Fibroblast of the aortic adventitia (primary cell): ENCODE data around the gene CALML3. TPM values are rescaled to one million over a fixed set of nuclear protein-coding genes. Genes with fewer than 3 reads are reported as not detected.
A peak's percentile ranks its signal among the peaks of the same experiment; 100 is the strongest.

Experiments
- DNase-seq: peaks from one replicate; pipeline ENCODE4 v3.0.0-alpha.2; 2010; ENCODE audit warnings: low read depth
- H3K4me3 ChIP-seq: 2 replicates; pipeline ENCODE4 v1.5.1; 2011; ENCODE audit warnings: low read depth, mild to moderate bottlenecking, control low read depth, low read length, moderate library complexity
- CTCF ChIP-seq: IDR thresholded peaks from 2 replicates; pipeline ENCODE4 v1.5.1; 2011; ENCODE audit warnings: mild to moderate bottlenecking, low read length, control low read depth, inconsistent platforms; ENCODE audit not compliant: insufficient read depth
- total RNA-seq: library from RNA; depleted of rRNA; stranded (reverse); fragments of >200 nt; gene quantifications from 2 replicates; pipeline ENCODE4 v1.2.3, GENCODE V29; 2012; ENCODE audit warnings: low replicate concordance

The CALML3 gene
- total RNA-seq, 1 donor = not detected

- DNase-seq = no peak
- H3K4me3 ChIP-seq = no peak overlapping the region
- TF ChIP-seq CTCF = no peak
Observed at GRCh38 chr10:5544216-5544805, 19.6 kb downstream of the CALML3 start.

GRCh38 chr10:5545011-5545410 is 20.2 kb downstream of the CALML3 start:
- no peak for TF ChIP-seq CTCF
- no peak overlapping the region for H3K4me3 ChIP-seq
- DNase-seq = no peak

- H3K4me3 ChIP-seq = no peak overlapping the region
- TF ChIP-seq CTCF = no peak
- no peak for DNase-seq
Observed at GRCh38 chr10:5545426-5545777, 20.6 kb downstream of the CALML3 start.

GRCh38 chr10:5545778-5546710 is 21.3 kb downstream of the CALML3 start:
- peak overlapping the region; percentile 9 for H3K4me3 ChIP-seq
- DNase-seq = peak; percentile 94
- TF ChIP-seq CTCF = no peak

GRCh38 chr10:5546891-5547680 is 22.3 kb downstream of the CALML3 start:
- H3K4me3 ChIP-seq = no peak overlapping the region
- TF ChIP-seq CTCF = no peak
- peak; percentile 50 for DNase-seq

- peak overlapping the region; percentile 46 for H3K4me3 ChIP-seq
- no peak for TF ChIP-seq CTCF
- no peak for DNase-seq
Observed at GRCh38 chr10:5547681-5547930, 22.8 kb downstream of the CALML3 start.
